ENCODE data around the gene FSTL5.

The FSTL5 gene

GRCh38 chr4:161883157-161883556, 280.6 kb downstream of the FSTL5 start:
- H3K4me1 ChIP-seq (ENCODE audit: control insufficient read depth, insufficient read depth, low read length): no peaks in the 10 kb centered on the region
- H3K4me3 ChIP-seq (ENCODE audit: low read length): no peak overlapping the region
- no peak overlapping the region for H3K9ac ChIP-seq (ENCODE audit: low read length)
- no peaks in the 10 kb centered on the region for H3K27me3 ChIP-seq (ENCODE audit: control insufficient read depth, insufficient read depth, low read length)
- no peaks in the 10 kb centered on the region for H3K36me3 ChIP-seq (ENCODE audit: control insufficient read depth, insufficient read depth, low read length)
- H3K9me3 ChIP-seq (ENCODE audit: control insufficient read depth, low read length): no peaks in the 10 kb centered on the region

GRCh38 chr4:161881370-161881769, 282.4 kb downstream of the FSTL5 start:
- H3K4me1 ChIP-seq (ENCODE audit: control insufficient read depth, insufficient read depth, low read length): no peaks in the 10 kb centered on the region
- H3K9me3 ChIP-seq (ENCODE audit: control insufficient read depth, low read length): no peaks in the 10 kb centered on the region
- H3K9ac ChIP-seq (ENCODE audit: low read length): no peak overlapping the region
- no peaks in the 10 kb centered on the region for H3K36me3 ChIP-seq (ENCODE audit: control insufficient read depth, insufficient read depth, low read length)
- no peaks in the 10 kb centered on the region for H3K27me3 ChIP-seq (ENCODE audit: control insufficient read depth, insufficient read depth, low read length)
- H3K4me3 ChIP-seq (ENCODE audit: low read length): no peak overlapping the region

GRCh38 chr4:161869511-161869910, 294.3 kb downstream of the FSTL5 start:
- Histone ChIP-seq H3K4me1 (ENCODE audit: control insufficient read depth, insufficient read depth, low read length) (no peaks in the 10 kb centered on the region), H3K27me3 (ENCODE audit: control insufficient read depth, insufficient read depth, low read length) (no peaks in the 10 kb centered on the region), H3K9me3 (ENCODE audit: control insufficient read depth, low read length) (no peaks in the 10 kb centered on the region), H3K36me3 (ENCODE audit: control insufficient read depth, insufficient read depth, low read length) (no peaks in the 10 kb centered on the region), H3K9ac (ENCODE audit: low read length) (no peak overlapping the region), H3K4me3 (ENCODE audit: low read length) (no peak overlapping the region)

GRCh38 chr4:161856711-161857326, 307.0 kb downstream of the FSTL5 start:
- Histone ChIP-seq H3K4me3 (ENCODE audit: low read length) (no peak overlapping the region), H3K4me1 (ENCODE audit: control insufficient read depth, insufficient read depth, low read length) (no peaks in the 10 kb centered on the region), H3K9ac (ENCODE audit: low read length) (no peak overlapping the region), H3K36me3 (ENCODE audit: control insufficient read depth, insufficient read depth, low read length) (no peaks in the 10 kb centered on the region), H3K27me3 (ENCODE audit: control insufficient read depth, insufficient read depth, low read length) (no peaks in the 10 kb centered on the region), H3K9me3 (ENCODE audit: control insufficient read depth, low read length) (no peaks in the 10 kb centered on the region)

GRCh38 chr4:161850631-161851030, 313.2 kb downstream of the FSTL5 start:
- Histone ChIP-seq H3K9ac (ENCODE audit: low read length) (no peak overlapping the region), H3K36me3 (ENCODE audit: control insufficient read depth, insufficient read depth, low read length) (no peaks in the 10 kb centered on the region), H3K9me3 (ENCODE audit: control insufficient read depth, low read length) (no peaks in the 10 kb centered on the region), H3K27me3 (ENCODE audit: control insufficient read depth, insufficient read depth, low read length) (no peaks in the 10 kb centered on the region), H3K4me3 (ENCODE audit: low read length) (no peak overlapping the region), H3K4me1 (ENCODE audit: control insufficient read depth, insufficient read depth, low read length) (no peaks in the 10 kb centered on the region)

- Histone ChIP-seq H3K9me3 (ENCODE audit: control insufficient read depth, low read length) (no peaks in the 10 kb centered on the region), H3K9ac (ENCODE audit: low read length) (no peak overlapping the region), H3K36me3 (ENCODE audit: control insufficient read depth, insufficient read depth, low read length) (no peaks in the 10 kb centered on the region), H3K27me3 (ENCODE audit: control insufficient read depth, insufficient read depth, low read length) (no peaks in the 10 kb centered on the region), H3K4me1 (ENCODE audit: control insufficient read depth, insufficient read depth, low read length) (no peaks in the 10 kb centered on the region), H3K4me3 (ENCODE audit: low read length) (no peak overlapping the region)
Measured at GRCh38 chr4:161841759-161842158, 322.0 kb downstream of the FSTL5 start.

- Histone ChIP-seq H3K9ac (ENCODE audit: low read length) (no peak overlapping the region), H3K36me3 (ENCODE audit: control insufficient read depth, insufficient read depth, low read length) (no peaks in the 10 kb centered on the region), H3K4me1 (ENCODE audit: control insufficient read depth, insufficient read depth, low read length) (no peaks in the 10 kb centered on the region), H3K9me3 (ENCODE audit: control insufficient read depth, low read length) (no peaks in the 10 kb centered on the region), H3K27me3 (ENCODE audit: control insufficient read depth, insufficient read depth, low read length) (no peaks in the 10 kb centered on the region), H3K4me3 (ENCODE audit: low read length) (no peak overlapping the region)
Measured at GRCh38 chr4:161829591-161829990, 334.2 kb downstream of the FSTL5 start.

- Histone ChIP-seq H3K36me3 (ENCODE audit: control insufficient read depth, insufficient read depth, low read length) (no peaks in the 10 kb centered on the region), H3K9me3 (ENCODE audit: control insufficient read depth, low read length) (no peaks in the 10 kb centered on the region), H3K27me3 (ENCODE audit: control insufficient read depth, insufficient read depth, low read length) (no peaks in the 10 kb centered on the region), H3K9ac (ENCODE audit: low read length) (no peak overlapping the region), H3K4me3 (ENCODE audit: low read length) (no peak overlapping the region), H3K4me1 (ENCODE audit: control insufficient read depth, insufficient read depth, low read length) (no peaks in the 10 kb centered on the region)
Measured at GRCh38 chr4:161828061-161828460, 335.7 kb downstream of the FSTL5 start.

- no peak overlapping the region for H3K9ac ChIP-seq (ENCODE audit: low read length)
- H3K27me3 ChIP-seq (ENCODE audit: control insufficient read depth, insufficient read depth, low read length): no peaks in the 10 kb centered on the region
- no peaks in the 10 kb centered on the region for H3K4me1 ChIP-seq (ENCODE audit: control insufficient read depth, insufficient read depth, low read length)
- H3K36me3 ChIP-seq (ENCODE audit: control insufficient read depth, insufficient read depth, low read length): no peaks in the 10 kb centered on the region
- no peaks in the 10 kb centered on the region for H3K9me3 ChIP-seq (ENCODE audit: control insufficient read depth, low read length)
- no peak overlapping the region for H3K4me3 ChIP-seq (ENCODE audit: low read length)
Measured at GRCh38 chr4:161827013-161827412, 336.8 kb downstream of the FSTL5 start.

GRCh38 chr4:161823450-161823849, 340.4 kb downstream of the FSTL5 start:
- no peaks in the 10 kb centered on the region for H3K4me1 ChIP-seq (ENCODE audit: control insufficient read depth, insufficient read depth, low read length)
- H3K27me3 ChIP-seq (ENCODE audit: control insufficient read depth, insufficient read depth, low read length): no peaks in the 10 kb centered on the region
- H3K9ac ChIP-seq (ENCODE audit: low read length): no peak overlapping the region
- no peaks in the 10 kb centered on the region for H3K36me3 ChIP-seq (ENCODE audit: control insufficient read depth, insufficient read depth, low read length)
- H3K9me3 ChIP-seq (ENCODE audit: control insufficient read depth, low read length): no peaks in the 10 kb centered on the region
- no peak overlapping the region for H3K4me3 ChIP-seq (ENCODE audit: low read length)

GRCh38 chr4:161822174-161822573, 341.6 kb downstream of the FSTL5 start:
- Histone ChIP-seq H3K27me3 (ENCODE audit: control insufficient read depth, insufficient read depth, low read length) (no peaks in the 10 kb centered on the region), H3K9me3 (ENCODE audit: control insufficient read depth, low read length) (no peaks in the 10 kb centered on the region), H3K9ac (ENCODE audit: low read length) (no peak overlapping the region), H3K4me1 (ENCODE audit: control insufficient read depth, insufficient read depth, low read length) (no peaks in the 10 kb centered on the region), H3K36me3 (ENCODE audit: control insufficient read depth, insufficient read depth, low read length) (no peaks in the 10 kb centered on the region), H3K4me3 (ENCODE audit: low read length) (no peak overlapping the region)

GRCh38 chr4:161817914-161818313, 345.9 kb downstream of the FSTL5 start:
- no peaks in the 10 kb centered on the region for H3K9me3 ChIP-seq (ENCODE audit: control insufficient read depth, low read length)
- H3K36me3 ChIP-seq (ENCODE audit: control insufficient read depth, insufficient read depth, low read length): no peaks in the 10 kb centered on the region
- no peak overlapping the region for H3K4me3 ChIP-seq (ENCODE audit: low read length)
- H3K27me3 ChIP-seq (ENCODE audit: control insufficient read depth, insufficient read depth, low read length): no peaks in the 10 kb centered on the region
- H3K4me1 ChIP-seq (ENCODE audit: control insufficient read depth, insufficient read depth, low read length): no peaks in the 10 kb centered on the region
- H3K9ac ChIP-seq (ENCODE audit: low read length): no peak overlapping the region

- no peak overlapping the region for H3K4me3 ChIP-seq (ENCODE audit: low read length)
- no peaks in the 10 kb centered on the region for H3K36me3 ChIP-seq (ENCODE audit: control insufficient read depth, insufficient read depth, low read length)
- H3K4me1 ChIP-seq (ENCODE audit: control insufficient read depth, insufficient read depth, low read length): no peaks in the 10 kb centered on the region
- no peak overlapping the region for H3K9ac ChIP-seq (ENCODE audit: low read length)
- H3K27me3 ChIP-seq (ENCODE audit: control insufficient read depth, insufficient read depth, low read length): no peaks in the 10 kb centered on the region
- no peaks in the 10 kb centered on the region for H3K9me3 ChIP-seq (ENCODE audit: control insufficient read depth, low read length)
Measured at GRCh38 chr4:161816958-161817357, 346.8 kb downstream of the FSTL5 start.
